GM12872 (cell line): ENCODE results near the gene RBFOX1.

Source experiments
- CTCF ChIP-seq: IDR thresholded peaks from 3 replicates; pipeline ENCODE4 v1.5.1; 2011; ENCODE audit warnings: low read depth, mild to moderate bottlenecking, low read length, moderate library complexity; ENCODE audit not compliant: insufficient read depth

RBFOX1 gene

GRCh38 chr16:7722761-7723160 lies 390.1 kb downstream of the RBFOX1 start:
- no peak for TF ChIP-seq CTCF

GRCh38 chr16:7731141-7731540 lies 398.5 kb downstream of the RBFOX1 start:
- no peak for TF ChIP-seq CTCF

- TF ChIP-seq CTCF = no peak
Observed at GRCh38 chr16:7736138-7736665, 403.6 kb downstream of the RBFOX1 start.

- TF ChIP-seq CTCF = no peak
Observed at GRCh38 chr16:7742626-7743025, 410.0 kb downstream of the RBFOX1 start.

- TF ChIP-seq CTCF = no peak
Observed at GRCh38 chr16:7744546-7745264, 412.1 kb downstream of the RBFOX1 start.

GRCh38 chr16:7745276-7745675 lies 412.6 kb downstream of the RBFOX1 start:
- TF ChIP-seq CTCF = no peak

- TF ChIP-seq CTCF = no peak
Observed at GRCh38 chr16:7746941-7747340, 414.3 kb downstream of the RBFOX1 start.
